ENCODE data around the gene MDM4.
"Not testable (repeated sequence)": the region's sequence is repeated elsewhere in the genome, so short reads cannot be mapped to it uniquely, and the experiment has no call there.

MDM4 gene

GRCh38 chr1:204478921-204479320 is 37.3 kb upstream of the MDM4 start:
- H3K4me3 ChIP-seq (replicated peaks; ENCODE audit: low read depth, low read length): no peak overlapping the region
- no peak for TF ChIP-seq CTCF (IDR thresholded peaks at IDR 0.05; ENCODE audit: low read depth, low read length, missing control alignments)

DNA sequence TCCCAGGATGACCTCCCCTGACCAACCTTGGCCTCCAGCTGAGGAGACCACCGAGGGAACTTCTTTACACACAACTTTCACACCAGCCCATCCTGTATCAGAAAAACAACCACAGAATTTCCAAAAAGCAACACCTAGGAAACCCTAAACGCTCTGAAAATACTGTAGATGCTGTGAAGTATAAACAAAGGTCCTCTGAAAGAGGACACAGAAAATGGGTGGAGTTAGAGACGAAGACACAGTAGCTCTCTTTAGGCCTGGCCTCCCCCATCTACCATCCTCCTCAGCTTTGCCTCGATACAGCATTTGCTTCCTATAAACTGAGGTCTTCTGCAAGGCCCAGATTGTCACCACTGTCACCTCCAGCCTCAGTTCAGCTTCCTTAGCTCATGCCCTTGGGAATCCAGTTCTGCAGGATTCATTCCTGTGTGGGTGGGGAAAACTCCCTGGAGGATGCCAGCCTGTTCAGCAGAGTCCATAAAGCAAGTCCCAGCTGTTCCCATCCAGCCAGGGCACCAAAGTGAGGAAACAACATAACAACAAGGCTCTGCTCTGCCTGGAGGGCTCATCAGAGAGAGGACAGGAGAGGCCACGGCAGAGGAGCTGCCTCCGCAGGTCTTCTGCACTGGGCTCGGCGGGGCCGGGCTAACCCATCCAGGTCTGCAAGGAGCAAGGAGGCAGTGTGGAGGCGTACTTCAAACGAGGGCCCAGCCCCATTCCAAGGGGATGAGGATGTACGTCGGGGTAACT is 36.6 kb upstream of the MDM4 start:
- no peak for DNase-seq (ENCODE audit: extremely low read depth, low read depth)
- no peak for TF ChIP-seq CTCF (IDR thresholded peaks at IDR 0.05; ENCODE audit: low read depth, low read length, missing control alignments)

More at GRCh38 chr1:204478921-204479320, 37.3 kb upstream of the MDM4 start:
- no peak for DNase-seq (ENCODE audit: extremely low read depth, low read depth)

GRCh38 chr1:204480515-204480914 is 35.7 kb upstream of the MDM4 start:
- H3K4me3 ChIP-seq (replicated peaks; ENCODE audit: low read depth, low read length): no peak overlapping the region
- no peak for DNase-seq (ENCODE audit: extremely low read depth, low read depth)
- no peak for TF ChIP-seq CTCF (IDR thresholded peaks at IDR 0.05; ENCODE audit: low read depth, low read length, missing control alignments)

More for the DNA sequence above, 36.6 kb upstream of the MDM4 start:
- no peak overlapping the region for H3K4me3 ChIP-seq (replicated peaks; ENCODE audit: low read depth, low read length)

DNA sequence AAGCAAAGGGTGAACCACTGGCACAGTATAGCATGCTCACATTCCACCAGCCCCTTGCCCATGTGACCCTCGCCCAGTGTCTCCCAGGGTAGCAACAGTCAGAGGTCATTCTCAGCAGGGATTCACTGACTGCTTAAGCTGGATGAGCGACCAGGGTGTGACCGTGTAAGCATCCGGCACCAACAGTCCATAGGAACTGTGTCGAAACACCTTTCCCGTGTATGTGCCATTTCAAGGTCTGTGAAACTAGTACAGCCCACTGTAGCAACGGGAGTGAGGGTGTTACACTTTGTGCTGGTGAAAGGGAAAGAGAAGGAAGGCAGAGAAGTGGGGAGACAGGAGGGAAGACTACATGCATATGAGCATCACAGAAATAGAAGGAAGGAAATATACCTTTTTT is 32.4 kb upstream of the MDM4 start:
- TF ChIP-seq CTCF (IDR thresholded peaks at IDR 0.05; ENCODE audit: low read depth, low read length, missing control alignments): no peak
- no peak overlapping the region for H3K4me3 ChIP-seq (replicated peaks; ENCODE audit: low read depth, low read length)
- no peak for DNase-seq (ENCODE audit: extremely low read depth, low read depth)

DNA sequence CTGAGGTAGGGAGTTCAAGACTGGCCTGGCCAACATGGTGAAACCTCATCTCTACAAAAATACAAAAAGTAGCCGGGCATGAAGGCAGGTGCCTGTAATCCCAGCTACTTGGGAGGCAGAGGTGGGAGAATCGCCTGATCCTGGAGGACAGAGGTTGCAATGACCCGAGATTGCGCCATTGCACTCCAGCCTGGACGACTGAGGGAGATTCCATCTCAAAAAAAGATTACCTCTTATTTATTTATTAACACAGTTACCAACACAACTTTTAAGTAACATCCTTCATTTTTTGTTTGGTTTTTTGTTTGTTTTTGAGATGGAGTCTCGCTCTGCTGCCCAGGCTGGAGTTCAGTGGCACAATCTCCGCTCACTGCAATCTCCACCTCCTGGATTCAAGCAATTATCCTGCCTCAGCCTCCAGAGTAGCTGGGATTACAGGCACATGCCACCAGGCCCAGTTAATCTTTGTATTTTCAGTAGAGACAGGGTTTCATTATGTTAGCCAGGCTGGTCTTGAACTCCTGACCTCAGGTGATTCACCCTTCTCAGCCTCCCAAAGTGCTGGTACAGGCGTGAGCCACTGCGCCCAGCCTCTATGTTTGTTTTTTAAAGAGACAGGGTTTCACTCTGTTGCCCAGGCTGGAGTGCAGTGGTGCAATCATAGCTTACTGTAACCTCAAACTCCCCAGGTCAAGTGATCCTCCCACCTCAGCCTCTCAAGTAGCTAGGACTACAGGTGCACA is 29.5 kb upstream of the MDM4 start:
- DNase-seq (ENCODE audit: extremely low read depth, low read depth); H3K4me3 ChIP-seq (replicated peaks; ENCODE audit: low read depth, low read length): not testable (repeated sequence)

GRCh38 chr1:204487256-204487615 is 29.0 kb upstream of the MDM4 start:
- H3K4me3 ChIP-seq (replicated peaks; ENCODE audit: low read depth, low read length): no peak overlapping the region
- no peak for TF ChIP-seq CTCF (IDR thresholded peaks at IDR 0.05; ENCODE audit: low read depth, low read length, missing control alignments)
- no peak for DNase-seq (ENCODE audit: extremely low read depth, low read depth)

DNA sequence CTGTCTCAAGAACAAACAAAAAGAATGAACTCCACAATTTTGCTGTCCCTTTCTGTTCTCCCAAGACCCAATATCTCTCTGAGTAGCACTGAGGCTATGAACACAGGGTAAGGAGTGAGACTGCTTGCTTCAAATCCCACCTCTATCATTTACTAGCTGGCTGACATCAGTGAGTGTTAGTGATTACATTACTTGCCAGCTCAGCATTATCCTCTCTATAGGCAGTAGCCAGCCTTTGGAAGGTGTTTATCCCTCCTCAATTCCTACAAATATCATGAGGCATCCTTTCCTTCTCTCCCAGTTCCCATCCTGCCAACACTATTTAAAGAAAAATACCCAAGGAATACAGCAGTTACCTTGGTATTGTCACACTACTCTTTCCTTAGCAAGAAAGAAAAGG is 24.6 kb upstream of the MDM4 start:
- DNase-seq (ENCODE audit: extremely low read depth, low read depth): no peak
- TF ChIP-seq CTCF (IDR thresholded peaks at IDR 0.05; ENCODE audit: low read depth, low read length, missing control alignments): no peak
- no peak overlapping the region for H3K4me3 ChIP-seq (replicated peaks; ENCODE audit: low read depth, low read length)
